Ectodermal cell (in vitro differentiated cells): ENCODE results near the gene VIPR1.

Source experiments
- H3K27ac ChIP-seq: 2 replicates; pipeline ENCODE4 v1.7.0; 2013; ENCODE audit warnings: mild to moderate bottlenecking, low read depth, low read length; ENCODE audit not compliant: insufficient read depth, poor library complexity, severe bottlenecking
- H3K27me3 ChIP-seq: 2 replicates; pipeline ENCODE4 v1.7.0; 2013; ENCODE audit warnings: mild to moderate bottlenecking, low read length; ENCODE audit not compliant: insufficient read depth, control insufficient read depth, poor library complexity, severe bottlenecking
- H3K36me3 ChIP-seq: one replicate; pipeline ENCODE4 v1.7.0; 2013; ENCODE audit warnings: low read length; ENCODE audit not compliant: control insufficient read depth, insufficient read depth
- H3K4me1 ChIP-seq: one replicate; pipeline ENCODE4 v1.7.0; 2013; ENCODE audit warnings: low read length; ENCODE audit not compliant: control insufficient read depth, insufficient read depth
- H3K4me3 ChIP-seq: 2 replicates; pipeline ENCODE4 v1.7.0; 2013; ENCODE audit warnings: low read depth, low read length, control low read depth; ENCODE audit not compliant: insufficient read depth
- H3K9me3 ChIP-seq: 2 replicates; pipeline ENCODE4 v1.7.0; 2013; ENCODE audit warnings: mild to moderate bottlenecking, low read length, moderate library complexity; ENCODE audit not compliant: control insufficient read depth
- WGBS, 2 experiments: methylation state at CpG; one replicate each; pipeline ENCODE4 v1.1.7; 2013; ENCODE audit warnings: missing lambda C conversion rate in 2 of 2; 5-methylcytosine and 5-hydroxymethylcytosine counted together

Gene VIPR1

DNA sequence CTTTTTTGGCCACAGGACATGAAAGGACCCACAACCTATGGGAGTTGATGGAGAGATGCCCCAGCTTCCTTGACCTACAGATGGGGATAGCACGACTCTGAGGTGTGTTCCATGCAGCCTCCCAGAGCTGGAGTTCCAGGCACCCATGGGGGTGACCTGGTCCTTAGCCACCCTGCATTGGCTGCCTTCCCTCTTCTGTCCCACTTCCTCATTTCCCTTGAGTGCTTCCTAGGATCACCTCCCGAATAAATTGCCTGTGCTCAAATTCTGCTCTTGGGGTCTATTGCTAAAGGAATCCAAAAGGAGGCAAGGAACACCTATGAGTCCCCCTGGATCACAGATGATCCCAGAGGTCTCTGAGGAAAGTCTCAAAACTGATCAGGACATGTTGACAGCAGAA lies 24.7 kb upstream of the VIPR1 start:
- Histone ChIP-seq H3K4me3 (no peak overlapping the region), H3K36me3 (no peaks in the 10 kb centered on the region), H3K9me3 (no peaks in the 10 kb centered on the region), H3K4me1 (no peaks in the 10 kb centered on the region), H3K27me3 (no peaks in the 10 kb centered on the region), H3K27ac (no peak overlapping the region)
- WGBS, 2 experiments: 83 to 94% methylated on average over 2 of the region's 2 CpGs

DNA sequence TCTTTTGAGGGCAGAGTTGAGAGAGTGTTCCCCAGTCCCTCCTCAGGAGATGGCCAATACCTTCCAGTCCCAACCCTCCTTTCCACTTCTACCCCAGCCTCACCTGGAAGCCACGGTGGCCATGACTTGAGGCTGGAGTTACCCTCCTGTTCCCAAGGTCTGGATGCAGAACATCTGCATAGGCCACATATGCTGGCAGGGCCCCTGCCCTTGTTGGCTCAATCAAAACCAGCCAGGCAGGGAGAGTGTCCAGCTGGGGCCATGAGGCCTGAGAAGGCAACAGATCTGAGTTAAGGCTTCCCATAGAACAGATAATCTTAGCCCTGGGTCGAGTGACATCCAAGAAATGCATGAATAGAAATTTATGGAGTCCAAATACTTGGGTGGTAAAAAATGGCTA lies 23.6 kb upstream of the VIPR1 start:
- WGBS, 2 experiments: 66 to 68% methylated on average over 2 of the region's 2 CpGs
- no peaks in the 10 kb centered on the region for H3K36me3 ChIP-seq
- no peak overlapping the region for H3K27ac ChIP-seq

DNA sequence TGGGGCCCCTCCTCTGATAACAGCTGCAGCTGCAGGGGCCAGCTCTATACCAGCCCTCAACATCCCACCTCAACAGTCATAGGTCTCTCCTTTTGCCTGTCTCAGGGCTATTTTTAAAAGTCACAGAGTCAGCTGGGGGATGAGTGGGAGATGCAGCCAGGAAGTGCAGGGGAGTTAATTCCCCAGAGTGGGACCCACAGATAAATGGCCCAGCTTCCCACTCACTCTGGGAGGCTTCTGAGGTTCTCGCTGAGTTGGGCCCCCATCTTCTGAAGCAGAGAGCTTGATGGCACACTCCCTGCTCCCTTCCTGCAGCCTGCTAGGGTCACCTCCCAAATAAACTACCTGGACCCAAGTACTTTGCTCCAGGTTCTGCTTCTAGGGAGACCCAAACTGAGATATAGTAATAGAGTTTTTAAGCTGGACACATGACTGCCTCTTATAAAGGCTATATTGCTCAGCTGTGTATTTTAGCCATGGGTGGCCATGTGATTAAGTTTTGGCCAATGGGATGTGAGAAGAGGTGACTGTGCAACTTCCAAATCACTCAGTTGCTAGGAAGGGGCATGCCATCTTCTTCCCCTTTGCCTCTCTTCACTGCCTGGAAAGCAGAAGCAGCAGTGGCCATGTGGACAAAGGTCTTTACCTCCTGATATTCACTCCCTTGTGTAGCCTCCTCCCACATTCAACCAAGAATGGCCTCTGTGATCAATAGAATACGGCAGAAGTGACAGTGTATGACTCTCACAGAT lies 15.5 kb upstream of the VIPR1 start:
- no peaks in the 10 kb centered on the region for H3K27me3 ChIP-seq
- no peak overlapping the region for H3K27ac ChIP-seq
- H3K36me3 ChIP-seq: no peaks in the 10 kb centered on the region
- no peak overlapping the region for H3K4me3 ChIP-seq
- peaks cover 3% of the 10 kb centered on the region for H3K4me1 ChIP-seq
- 88 to 94% methylated on average over 2 of the region's 2 CpGs for WGBS, 2 experiments
- H3K9me3 ChIP-seq: no peaks in the 10 kb centered on the region

More for the DNA sequence above, 23.6 kb upstream of the VIPR1 start:
- Histone ChIP-seq H3K4me3 (no peak overlapping the region), H3K27me3 (no peaks in the 10 kb centered on the region), H3K9me3 (no peaks in the 10 kb centered on the region), H3K4me1 (no peaks in the 10 kb centered on the region)

DNA sequence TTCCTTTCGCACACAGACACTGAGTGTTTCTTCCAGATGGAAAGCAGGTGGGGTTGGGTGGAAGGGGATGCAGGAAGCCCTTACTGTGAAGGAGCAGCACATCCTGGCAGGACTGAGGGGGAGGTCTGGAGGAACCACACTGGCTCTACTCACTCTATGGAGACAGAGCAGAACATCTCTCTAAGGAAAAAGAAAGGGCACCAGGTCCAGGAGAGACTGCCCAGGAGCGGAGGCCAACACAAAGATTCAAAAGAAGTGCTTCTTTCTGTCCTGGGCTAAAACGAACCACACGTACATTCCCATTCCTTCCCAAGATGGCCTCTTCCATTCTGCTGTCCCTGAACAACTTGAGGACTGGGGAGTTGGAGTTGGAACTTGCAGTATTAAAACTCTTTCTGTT lies 13.8 kb upstream of the VIPR1 start:
- Histone ChIP-seq H3K9me3 (no peaks in the 10 kb centered on the region), H3K4me1 (peaks cover 3% of the 10 kb centered on the region), H3K4me3 (no peak overlapping the region), H3K36me3 (no peaks in the 10 kb centered on the region), H3K27ac (no peak overlapping the region), H3K27me3 (no peaks in the 10 kb centered on the region)
- 85 to 94% methylated on average over 4 of the region's 4 CpGs for WGBS, 2 experiments

DNA sequence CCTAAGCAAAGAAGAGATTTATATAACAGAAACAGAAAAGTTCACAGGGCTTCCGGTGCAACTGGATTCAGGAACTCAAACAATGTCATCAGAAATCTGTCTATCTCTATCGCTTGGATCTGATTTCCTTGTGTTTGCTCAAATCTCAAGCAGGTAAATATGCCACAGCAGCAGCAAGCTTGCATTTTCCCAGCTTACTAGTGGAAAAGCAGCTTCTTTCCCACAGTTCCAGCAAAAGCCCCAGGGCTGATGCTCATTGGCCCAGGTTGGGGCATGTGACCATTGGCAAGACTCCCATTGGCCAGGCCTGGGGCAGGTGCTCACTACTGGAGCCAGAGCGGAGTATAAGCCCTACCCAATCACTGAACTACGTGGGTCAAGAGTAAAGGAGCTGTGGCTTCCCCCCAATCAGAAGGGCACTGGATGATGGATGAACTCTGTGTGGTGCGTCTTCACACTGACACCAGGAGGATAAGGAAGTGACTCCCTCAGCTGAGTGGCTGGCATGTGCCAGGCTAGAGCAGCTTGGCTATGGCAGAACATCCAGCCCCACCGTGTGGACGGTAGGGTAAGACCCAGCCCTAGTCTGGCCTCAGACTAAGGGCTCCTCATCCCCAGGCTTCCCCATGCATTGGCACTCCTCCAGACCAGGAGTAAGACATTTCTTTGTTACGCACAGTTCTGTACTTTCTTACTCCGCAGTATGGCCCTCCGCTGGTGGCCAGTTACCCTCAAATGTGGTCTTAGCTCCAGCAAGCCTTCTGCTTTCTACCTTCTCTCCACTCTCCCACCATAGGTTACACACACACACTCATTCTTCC lies 13.1 kb upstream of the VIPR1 start:
- Histone ChIP-seq H3K27me3 (no peaks in the 10 kb centered on the region), H3K4me3 (no peak overlapping the region), H3K4me1 (peaks cover 3% of the 10 kb centered on the region), H3K27ac (no peak overlapping the region), H3K36me3 (no peaks in the 10 kb centered on the region), H3K9me3 (no peaks in the 10 kb centered on the region)
- 94 to 95% methylated on average over 10 of the region's 10 CpGs for WGBS, 2 experiments

DNA sequence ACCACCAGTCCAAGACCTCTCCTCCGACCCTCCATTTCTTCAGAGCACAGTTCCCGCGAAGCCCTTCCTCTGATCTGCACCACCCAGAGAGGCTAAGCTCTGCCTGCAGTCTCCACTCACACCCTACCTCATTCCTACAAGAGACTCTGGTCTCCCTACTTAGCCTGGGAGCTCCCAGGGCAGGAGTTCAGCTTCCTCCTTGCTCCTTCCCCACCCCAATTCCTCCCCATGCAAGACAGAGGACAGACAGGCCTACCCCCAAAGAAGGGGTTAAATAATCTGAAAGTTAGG lies 12.6 kb upstream of the VIPR1 start:
- 97% methylated on average over 3 of the region's 3 CpGs for WGBS, 2 experiments
- H3K4me1 ChIP-seq: peaks cover 3% of the 10 kb centered on the region
- H3K36me3 ChIP-seq: no peaks in the 10 kb centered on the region
- H3K9me3 ChIP-seq: no peaks in the 10 kb centered on the region
- H3K27me3 ChIP-seq: no peaks in the 10 kb centered on the region
- no peak overlapping the region for H3K27ac ChIP-seq
- H3K4me3 ChIP-seq: no peak overlapping the region

DNA sequence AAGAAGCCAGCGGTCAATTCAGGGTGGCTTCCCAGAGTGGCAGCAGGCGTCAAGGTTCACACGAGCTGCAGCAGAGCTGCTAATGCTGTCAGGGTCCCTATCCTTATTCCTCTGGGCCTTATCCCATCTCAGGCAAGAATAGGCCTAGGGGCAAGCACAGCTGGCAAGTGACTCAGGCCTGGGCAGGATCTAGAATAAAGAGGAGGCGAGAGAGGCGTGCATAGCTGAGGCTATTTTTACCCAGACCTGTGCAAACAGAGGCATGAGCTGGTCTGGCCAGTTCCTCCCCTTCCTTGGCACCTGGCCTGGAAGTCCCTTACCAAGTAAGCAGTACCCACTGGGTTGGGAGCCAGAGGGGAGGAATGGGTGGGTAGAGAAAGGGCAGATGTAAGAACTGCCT lies 12.2 kb upstream of the VIPR1 start:
- no peaks in the 10 kb centered on the region for H3K9me3 ChIP-seq
- no peaks in the 10 kb centered on the region for H3K27me3 ChIP-seq
- H3K4me3 ChIP-seq: no peak overlapping the region
- 84 to 88% methylated on average over 5 of the region's 5 CpGs for WGBS, 2 experiments
- H3K27ac ChIP-seq: no peak overlapping the region
- peaks cover 3% of the 10 kb centered on the region for H3K4me1 ChIP-seq
- no peaks in the 10 kb centered on the region for H3K36me3 ChIP-seq

DNA sequence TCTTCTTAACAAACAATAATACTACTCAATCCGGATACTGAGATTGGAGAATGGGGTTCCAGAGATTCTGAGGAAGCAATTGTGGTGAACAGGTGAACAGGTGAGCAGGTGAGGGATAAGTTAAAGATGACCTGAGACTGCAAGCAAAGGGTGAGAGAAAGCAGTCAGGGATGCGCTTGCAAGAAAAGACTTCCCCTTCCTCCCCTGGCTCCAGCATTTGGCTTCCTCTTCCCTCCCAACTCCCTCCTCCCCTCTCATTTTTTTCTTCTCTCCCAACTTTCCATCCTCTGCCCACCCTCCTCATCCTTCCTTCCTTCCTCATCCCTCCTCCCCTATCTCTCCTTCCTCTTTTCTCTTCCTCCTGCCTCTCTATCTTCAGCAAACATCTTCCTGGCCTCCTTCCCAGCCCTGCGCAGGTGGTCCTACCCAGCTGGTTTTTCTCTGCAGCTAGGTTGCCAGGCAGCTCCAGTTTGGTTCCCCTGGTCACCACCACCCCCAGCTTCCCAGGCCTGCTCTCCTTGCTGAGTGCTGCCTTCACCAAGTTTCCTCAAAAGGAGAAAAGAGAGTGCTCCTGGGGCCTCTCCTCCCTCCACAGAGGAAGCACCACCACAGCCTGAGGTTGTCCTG lies 10.4 kb upstream of the VIPR1 start:
- Histone ChIP-seq H3K4me3 (no peak overlapping the region), H3K27me3 (no peaks in the 10 kb centered on the region), H3K27ac (no peak overlapping the region), H3K9me3 (no peaks in the 10 kb centered on the region), H3K36me3 (no peaks in the 10 kb centered on the region), H3K4me1 (peaks cover 3% of the 10 kb centered on the region)
- 95 to 99% methylated on average over 3 of the region's 3 CpGs for WGBS, 2 experiments

DNA sequence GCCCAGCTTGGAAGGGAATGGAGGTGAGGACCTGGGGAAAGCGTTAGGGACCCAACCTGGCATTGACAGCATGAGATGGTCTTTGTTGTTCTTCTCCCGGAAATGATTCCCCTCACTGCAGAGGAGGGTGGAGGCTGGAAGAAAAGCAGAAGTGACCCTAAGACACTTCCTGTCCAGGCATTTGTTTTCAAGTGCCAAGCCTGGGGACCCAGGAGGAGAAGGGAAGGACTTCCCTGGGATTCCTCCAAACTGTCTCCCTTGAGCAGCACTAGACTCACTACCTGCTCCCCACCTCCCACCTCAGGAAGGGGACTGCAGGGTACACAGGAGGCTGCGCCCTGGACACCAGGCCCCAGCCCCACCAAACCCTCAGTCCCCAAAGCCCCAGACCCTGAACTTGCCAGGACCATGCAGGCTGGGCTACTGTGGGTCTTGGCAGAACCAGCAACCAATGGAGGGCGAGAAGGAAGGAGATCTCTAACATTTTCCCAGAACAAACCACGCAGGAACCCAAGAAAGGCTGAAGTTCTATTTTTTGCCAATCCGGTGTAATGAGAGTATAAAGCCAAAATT lies 9.8 kb upstream of the VIPR1 start:
- H3K27me3 ChIP-seq: no peaks in the 10 kb centered on the region
- WGBS, 2 experiments: 83 to 87% methylated on average over 6 of the region's 6 CpGs
- peaks cover 8% of the 10 kb centered on the region for H3K4me1 ChIP-seq
- H3K27ac ChIP-seq: no peak overlapping the region
- no peaks in the 10 kb centered on the region for H3K9me3 ChIP-seq
- no peak overlapping the region for H3K4me3 ChIP-seq
- H3K36me3 ChIP-seq: no peaks in the 10 kb centered on the region

DNA sequence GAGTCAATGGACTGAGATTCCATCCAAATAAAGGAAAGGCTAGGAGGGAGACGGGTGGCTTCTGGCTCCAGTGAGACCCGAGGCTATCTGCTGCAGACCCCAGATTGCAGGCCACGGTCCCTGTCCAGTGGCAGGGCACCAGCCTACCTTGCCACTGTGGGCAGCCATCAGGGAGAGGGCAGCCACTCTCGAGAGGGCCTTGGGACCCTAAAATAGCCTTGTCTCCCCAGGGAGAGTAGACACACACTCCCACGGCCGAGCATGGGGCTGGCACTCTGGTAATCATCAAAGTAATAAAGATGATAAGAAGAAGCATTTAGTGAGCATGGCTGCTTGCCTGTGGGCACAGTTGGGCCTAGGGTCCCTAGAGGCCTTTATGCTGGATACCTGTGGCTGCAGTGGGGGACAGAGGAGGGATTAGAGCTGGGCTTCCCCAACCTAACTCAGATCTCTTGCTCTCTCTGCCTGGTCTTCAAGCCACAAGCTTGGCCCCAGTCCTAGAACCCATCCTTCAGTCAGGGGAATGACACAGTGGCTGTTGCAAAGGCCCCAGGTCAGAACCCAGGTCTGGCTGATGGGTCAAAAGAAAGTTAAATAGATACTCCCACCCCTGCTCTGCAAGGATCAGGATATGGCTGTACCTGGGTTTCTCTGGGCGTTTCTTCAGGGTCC lies 9.2 kb upstream of the VIPR1 start:
- Histone ChIP-seq H3K27ac (no peak overlapping the region), H3K4me3 (no peak overlapping the region), H3K4me1 (peaks cover 8% of the 10 kb centered on the region), H3K36me3 (no peaks in the 10 kb centered on the region), H3K9me3 (no peaks in the 10 kb centered on the region), H3K27me3 (peaks cover 5% of the 10 kb centered on the region)
- WGBS, 2 experiments: 95% methylated on average over 7 of the region's 7 CpGs
